ENCODE data around the gene CDKL1.

Gene CDKL1

DNA sequence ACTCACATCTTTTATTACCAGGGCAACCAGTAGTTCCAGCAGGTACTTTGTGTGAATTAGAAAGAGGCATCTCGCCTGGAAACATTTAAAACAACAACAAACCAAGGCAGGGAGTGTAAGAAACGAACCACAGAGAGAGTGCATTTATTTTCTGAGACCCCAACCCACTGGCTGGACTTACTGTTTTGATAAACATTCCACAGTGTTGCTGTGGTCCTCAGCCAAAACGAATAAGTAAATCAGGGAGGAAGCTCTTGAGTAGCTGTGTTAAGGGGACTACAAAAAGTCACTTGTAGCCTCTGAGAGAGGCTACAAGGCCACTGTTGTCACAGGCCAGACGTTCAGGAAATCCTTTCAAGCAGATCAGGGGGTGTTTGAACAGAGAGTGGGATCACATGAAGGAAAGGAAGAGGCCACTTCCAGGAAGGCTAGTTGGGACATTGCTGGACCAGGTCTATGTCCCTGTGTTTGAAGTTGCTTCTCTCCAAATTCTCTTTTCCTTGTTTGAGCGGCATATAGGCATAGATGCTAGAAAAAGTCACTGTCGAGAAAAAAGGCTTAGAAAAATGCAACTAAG is 50.7 kb downstream of the CDKL1 start:
- no peaks in the 10 kb centered on the region for H3K36me3 ChIP-seq
- DNase-seq = no peak
- TF ChIP-seq, protein P1, sequence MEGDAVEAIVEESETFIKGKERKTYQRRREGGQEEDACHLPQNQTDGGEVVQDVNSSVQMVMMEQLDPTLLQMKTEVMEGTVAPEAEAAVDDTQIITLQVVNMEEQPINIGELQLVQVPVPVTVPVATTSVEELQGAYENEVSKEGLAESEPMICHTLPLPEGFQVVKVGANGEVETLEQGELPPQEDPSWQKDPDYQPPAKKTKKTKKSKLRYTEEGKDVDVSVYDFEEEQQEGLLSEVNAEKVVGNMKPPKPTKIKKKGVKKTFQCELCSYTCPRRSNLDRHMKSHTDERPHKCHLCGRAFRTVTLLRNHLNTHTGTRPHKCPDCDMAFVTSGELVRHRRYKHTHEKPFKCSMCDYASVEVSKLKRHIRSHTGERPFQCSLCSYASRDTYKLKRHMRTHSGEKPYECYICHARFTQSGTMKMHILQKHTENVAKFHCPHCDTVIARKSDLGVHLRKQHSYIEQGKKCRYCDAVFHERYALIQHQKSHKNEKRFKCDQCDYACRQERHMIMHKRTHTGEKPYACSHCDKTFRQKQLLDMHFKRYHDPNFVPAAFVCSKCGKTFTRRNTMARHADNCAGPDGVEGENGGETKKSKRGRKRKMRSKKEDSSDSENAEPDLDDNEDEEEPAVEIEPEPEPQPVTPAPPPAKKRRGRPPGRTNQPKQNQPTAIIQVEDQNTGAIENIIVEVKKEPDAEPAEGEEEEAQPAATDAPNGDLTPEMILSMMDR (IDR thresholded peaks at IDR 0.05; ENCODE audit: low read depth, low read length) = no peak
- H3K9me3 ChIP-seq (ENCODE audit: severe bottlenecking) = no peaks in the 10 kb centered on the region
- no peak overlapping the region for H3K4me3 ChIP-seq (ENCODE audit: low read depth, low read length)
- no peaks in the 10 kb centered on the region for H3K27me3 ChIP-seq (ENCODE audit: insufficient read depth, low read depth, severe bottlenecking)
- H3K27ac ChIP-seq = no peak overlapping the region

DNA sequence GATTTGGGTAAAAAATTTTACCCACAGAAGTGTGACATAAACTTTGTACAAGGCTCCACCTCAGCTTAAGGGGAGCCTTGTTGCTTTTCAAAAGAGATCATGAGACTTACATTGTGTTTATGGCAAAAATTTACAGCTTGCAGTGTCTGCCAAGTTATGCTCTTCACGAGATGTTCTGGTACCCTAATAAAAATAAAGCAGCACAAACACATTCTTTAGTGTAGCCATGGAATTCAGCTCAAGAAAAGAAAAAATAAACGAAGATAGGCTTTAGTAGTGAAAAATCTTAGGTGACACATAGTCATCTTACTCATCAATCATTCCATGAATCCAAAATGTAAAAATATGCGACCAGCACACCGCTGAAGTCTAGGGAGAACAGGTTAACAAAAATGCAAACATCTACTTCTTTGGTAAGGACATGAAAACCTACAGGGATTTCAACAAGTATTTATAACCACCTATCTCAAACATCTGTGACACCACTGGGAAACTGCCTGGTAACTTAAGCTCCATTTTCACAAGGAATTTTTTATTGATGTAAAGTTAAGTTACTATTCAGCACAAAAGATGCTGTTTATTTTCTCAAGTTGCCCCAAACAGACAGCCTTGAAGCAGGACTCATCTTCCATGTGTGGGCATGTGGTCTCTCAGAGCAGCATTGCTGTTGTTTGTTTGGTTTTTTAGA is 51.7 kb downstream of the CDKL1 start:
- DNase-seq = no peak
- Histone ChIP-seq H3K36me3 (no peaks in the 10 kb centered on the region), H3K9me3 (ENCODE audit: severe bottlenecking) (no peaks in the 10 kb centered on the region), H3K4me3 (ENCODE audit: low read depth, low read length) (no peak overlapping the region), H3K27ac (no peak overlapping the region), H3K27me3 (ENCODE audit: insufficient read depth, low read depth, severe bottlenecking) (no peaks in the 10 kb centered on the region)
- TF ChIP-seq, protein P1 (IDR thresholded peaks at IDR 0.05; ENCODE audit: low read depth, low read length) = no peak

GRCh38 chr14:50344116-50344775 is 52.4 kb downstream of the CDKL1 start:
- no peak overlapping the region for H3K4me3 ChIP-seq (ENCODE audit: low read depth, low read length)
- DNase-seq = no peak
- H3K9me3 ChIP-seq (ENCODE audit: severe bottlenecking) = no peaks in the 10 kb centered on the region
- H3K36me3 ChIP-seq = no peaks in the 10 kb centered on the region
- H3K27me3 ChIP-seq (ENCODE audit: insufficient read depth, low read depth, severe bottlenecking) = no peaks in the 10 kb centered on the region
- TF ChIP-seq, protein P1 (IDR thresholded peaks at IDR 0.05; ENCODE audit: low read depth, low read length) = no peak
- H3K27ac ChIP-seq = no peak overlapping the region

DNA sequence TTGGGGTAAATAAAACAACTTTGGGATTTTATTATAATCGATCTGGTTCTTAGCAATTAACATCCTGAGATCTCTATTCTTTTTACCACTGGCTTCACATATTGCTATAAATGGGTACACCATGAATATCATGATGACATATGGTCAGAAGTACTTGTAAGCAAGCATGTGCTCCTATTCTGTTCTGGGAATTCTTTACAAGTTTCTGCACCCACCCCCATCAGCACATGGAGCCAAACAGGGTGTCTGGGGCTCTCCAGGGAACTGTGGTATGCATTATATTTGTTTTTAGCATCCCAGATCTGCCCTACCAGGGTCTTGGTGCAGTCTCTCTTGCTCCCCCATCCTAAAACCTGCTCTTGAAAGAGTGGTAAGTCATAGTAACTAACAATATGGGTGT is 53.2 kb downstream of the CDKL1 start:
- TF ChIP-seq, protein P1 (IDR thresholded peaks at IDR 0.05; ENCODE audit: low read depth, low read length) = no peak
- no peaks in the 10 kb centered on the region for H3K9me3 ChIP-seq (ENCODE audit: severe bottlenecking)
- no peak overlapping the region for H3K27ac ChIP-seq
- H3K27me3 ChIP-seq (ENCODE audit: insufficient read depth, low read depth, severe bottlenecking) = no peaks in the 10 kb centered on the region
- H3K4me3 ChIP-seq (ENCODE audit: low read depth, low read length) = no peak overlapping the region
- no peak for DNase-seq
- H3K36me3 ChIP-seq = no peaks in the 10 kb centered on the region

- TF ChIP-seq, protein P1 (IDR thresholded peaks at IDR 0.05; ENCODE audit: low read depth, low read length) = peak; percentile 84
- Histone ChIP-seq H3K27me3 (ENCODE audit: insufficient read depth, low read depth, severe bottlenecking) (no peaks in the 10 kb centered on the region), H3K27ac (0 out of 2 replicates have a peak overlapping the region, but pooled peaks have one; percentile 20), H3K9me3 (ENCODE audit: severe bottlenecking) (no peaks in the 10 kb centered on the region), H3K4me3 (ENCODE audit: low read depth, low read length) (no peak overlapping the region), H3K36me3 (no peaks in the 10 kb centered on the region)
- peak; percentile 86 for DNase-seq
These were observed 54.2 kb downstream of the CDKL1 start for GRCh38 chr14:50342221-50343078.

Measured in WERI-Rb-1 (cell line).